Measurements from ENCODE around the gene CHST5. TPM values are rescaled to one million over a fixed set of nuclear protein-coding genes. Genes with fewer than 3 reads are reported as not detected.

The CHST5 gene
- total and polyA plus RNA-seq, 9 of the 15 experiments (the other 6 are each of a cell fraction or from before 2014, with no cell fraction given), result 0.06 to 0.21 (median 0.14) TPM; not detected in 5

- peak; percentile 21; the same call in 1 of the 2 replicates for TF ChIP-seq FOXK1 (CRISPR knock-in tag; IDR thresholded peaks at IDR 0.05; ENCODE audit: borderline replicate concordance)
- TF ChIP-seq ZNF589 (CRISPR knock-in tag; IDR thresholded peaks at IDR 0.05; ENCODE audit: low read depth), result no peak
- no peak for TF ChIP-seq MEF2A (IDR thresholded peaks at IDR 0.05; ENCODE audit: control insufficient read depth, low read depth, low read length)
- peak; percentile 89 for TF ChIP-seq RFX1 (IDR thresholded peaks at IDR 0.05)
- no peak for TF ChIP-seq COPS2 (conservative IDR thresholded peaks at IDR 0.05)
- no peak for TF ChIP-seq E4F1 (CRISPR knock-in tag; IDR thresholded peaks at IDR 0.05; ENCODE audit: borderline replicate concordance)
- 0 out of 2 replicates have a peak, but pooled peaks have one; percentile 9 for TF ChIP-seq MXI1 (IDR thresholded peaks at IDR 0.05; ENCODE audit: low read depth, low read length)
- TF ChIP-seq MCM3 (IDR thresholded peaks at IDR 0.05), result no peak
- TF ChIP-seq PML (IDR thresholded peaks at IDR 0.05; ENCODE audit: low read length), result peak; percentile 22; the same call in 1 of the 2 replicates
- no peak for TF ChIP-seq ZBED1 (IDR thresholded peaks at IDR 0.05)
- no peak for TF ChIP-seq ZNF717 (CRISPR knock-in tag; IDR thresholded peaks at IDR 0.05)
- no peak for TF ChIP-seq ZHX1 (conservative IDR thresholded peaks at IDR 0.05; ENCODE audit: low read length)
- TF ChIP-seq TBL1XR1 (IDR thresholded peaks at IDR 0.05; ENCODE audit: low read length in 2 of 2), result no peak
- TF ChIP-seq BRF2 (IDR thresholded peaks at IDR 0.05; ENCODE audit: borderline replicate concordance, insufficient read depth, insufficient read length), result no peak
- TF ChIP-seq TCFL5 (CRISPR knock-in tag; conservative IDR thresholded peaks at IDR 0.05), result no peak
- TF ChIP-seq CGGBP1 (CRISPR knock-in tag; IDR thresholded peaks at IDR 0.05), result no peak
- TF ChIP-seq BRF1 (IDR thresholded peaks at IDR 0.05; ENCODE audit: borderline replicate concordance, extremely low read depth, insufficient read length), result no peak
- no peak for TF ChIP-seq MBD2 (IDR thresholded peaks at IDR 0.05; ENCODE audit: borderline replicate concordance, low read depth)
- TF ChIP-seq SMAD3 (CRISPR knock-in tag; conservative IDR thresholded peaks at IDR 0.05), result no peak
- TF ChIP-seq HLTF (IDR thresholded peaks at IDR 0.05), result peak; percentile 72; the same call in 1 of the 2 replicates
- no peak for TF ChIP-seq FUS (optimal IDR thresholded peaks at IDR 0.05; ENCODE audit: low read depth, low read length)
- TF ChIP-seq ZNF766 (CRISPR knock-in tag; conservative IDR thresholded peaks at IDR 0.05), result no peak
- TF ChIP-seq XRCC3 (IDR thresholded peaks at IDR 0.05), result no peak
- no peak for TF ChIP-seq PHF21A (IDR thresholded peaks at IDR 0.05; ENCODE audit: borderline replicate concordance, low read depth)
Measured at GRCh38 chr16:75566040-75566757, 30.3 kb upstream of the CHST5 start, which contains the start of gene GABARAPL2 (continued).

All from K562 (cell line).